Endothelial cell of umbilical vein (primary cell): Measurements from ENCODE around the gene PHAF1. TPM values are rescaled to one million over a fixed set of nuclear protein-coding genes. Genes with fewer than 3 reads are reported as not detected.

ENCODE experiments used
- BruUV-seq: library from RNA; stranded (reverse); fragments of 400-500 nt; replicated peaks from 2 replicates; lab custom pipeline; 2021; lab: Mats Ljungman, UMichigan
- CTCF ChIA-PET: fragments of 300-600, 350-600 bp; sonication (Branson Sonifier 250); formaldehyde crosslinking; loops from one replicate; lab custom pipeline; 2021; ENCODE audit warnings: antibody characterized with exemption, inconsistent platforms; lab: Charles Lee
- POLR2A ChIA-PET: fragments of 300-600, 350-600 bp; sonication (Branson Sonifier 250); formaldehyde crosslinking; loops from one replicate; lab custom pipeline; 2021; ENCODE audit warnings: antibody characterized with exemption, inconsistent platforms; lab: Charles Lee
- DNase-seq: peaks from one replicate; pipeline ENCODE4 v3.0.0-alpha.2; 2011; ENCODE audit warnings: low read depth, low spot score
- FAIRE-seq: peaks from 2 replicates; lab custom pipeline; 2011; peaks lifted over from hg19 to GRCh38; lab: Jason Lieb, UNC
- H2AFZ ChIP-seq: 2 replicates; pipeline ENCODE4 v1.6.0; 2012; ENCODE audit warnings: low read depth, low read length, control low read depth, inconsistent platforms
- H3K27ac ChIP-seq: 2 replicates; pipeline ENCODE4 v1.5.1; 2011; ENCODE audit warnings: low read depth, mild to moderate bottlenecking, control low read depth, low read length, moderate library complexity; ENCODE audit not compliant: insufficient read depth
- H3K27me3 ChIP-seq, 2 experiments: 2 replicates each; pipeline versions ENCODE4 v1.6.0 to v1.6.1; 2011; ENCODE audit warnings: low read length in 2 of 2, mixed read lengths in 1 of 2; ENCODE audit not compliant: control insufficient read depth in 2 of 2, insufficient read depth in 2 of 2
- H3K36me3 ChIP-seq, 2 experiments: 2 replicates in 1 of 2; 3 replicates in 1 of 2; pipeline ENCODE4 v1.5.1; 2011; ENCODE audit warnings: low read length in 2 of 2, mild to moderate bottlenecking in 1 of 2, moderate library complexity in 1 of 2; ENCODE audit not compliant: control insufficient read depth in 2 of 2, insufficient read depth in 2 of 2; ENCODE audit errors: extremely low read depth in 1 of 2
- H3K4me1 ChIP-seq: 3 replicates; pipeline ENCODE4 v1.5.1; 2011; ENCODE audit warnings: mild to moderate bottlenecking, low read length; ENCODE audit not compliant: control insufficient read depth, insufficient read depth; ENCODE audit errors: extremely low read depth
- H3K4me2 ChIP-seq: 2 replicates; pipeline ENCODE4 v1.6.1; 2011; ENCODE audit warnings: low read length, control low read depth, mixed read lengths; ENCODE audit not compliant: insufficient read depth
- H3K4me3 ChIP-seq, 3 experiments: fragments of 200-600 bp in 1 of 3; sonication (generic), shearing (Covaris generic) in 1 of 3; replicated peaks in 1 of 3; 2 replicates each; pipeline ENCODE4 v1.5.1; 2011 to 2016; ENCODE audit warnings: control low read depth in 3 of 3, low read length in 3 of 3, mild to moderate bottlenecking in 2 of 3, inconsistent platforms in 1 of 3, low read depth in 1 of 3, moderate library complexity in 1 of 3; ENCODE audit not compliant: insufficient read depth in 1 of 3
- H3K79me2 ChIP-seq: 2 replicates; pipeline ENCODE4 v1.6.0; 2012; ENCODE audit warnings: low read length, inconsistent platforms; ENCODE audit not compliant: control insufficient read depth, insufficient read depth
- H3K9ac ChIP-seq: replicated peaks from 2 replicates; pipeline ENCODE3; 2011; ENCODE audit warnings: low read length, control low read depth; ENCODE audit not compliant: insufficient read depth; ENCODE audit errors: extremely low read depth
- H3K9me1 ChIP-seq: replicated peaks from 3 replicates; pipeline ENCODE4 v1.6.0; 2011; ENCODE audit warnings: mild to moderate bottlenecking, low read length; ENCODE audit not compliant: control insufficient read depth, insufficient read depth; ENCODE audit errors: extremely low read depth
- H3K9me3 ChIP-seq: replicated peaks from 2 replicates; pipeline ENCODE4 v1.5.1; 2012; ENCODE audit warnings: low read length, inconsistent platforms; ENCODE audit not compliant: control insufficient read depth, insufficient read depth
- H4K20me1 ChIP-seq: replicated peaks from 2 replicates; pipeline ENCODE3; 2011; ENCODE audit warnings: mild to moderate bottlenecking, low read length; ENCODE audit not compliant: control insufficient read depth, insufficient read depth; ENCODE audit errors: extremely low read depth
- CTCF ChIP-seq, 2 donors: IDR thresholded peaks; 1 replicate in 1 of 2; 2 replicates in 1 of 2; pipeline ENCODE4 v1.5.1; 2011; ENCODE audit warnings: low read length in 2 of 2, mild to moderate bottlenecking in 2 of 2, moderate library complexity in 2 of 2, control low read depth in 1 of 2, inconsistent platforms in 1 of 2, low read depth in 1 of 2; ENCODE audit not compliant: insufficient read depth in 1 of 2; ENCODE audit errors: extremely low read depth in 1 of 2
- EZH2 ChIP-seq: IDR thresholded peaks from 2 replicates; pipeline ENCODE4 v1.6.1; 2012; ENCODE audit warnings: borderline replicate concordance, low read depth, mild to moderate bottlenecking, moderate library complexity, low read length, inconsistent platforms; ENCODE audit not compliant: severe bottlenecking
- FOS ChIP-seq: IDR thresholded peaks from 2 replicates; pipeline ENCODE4 v1.6.1; 2011; ENCODE audit warnings: mild to moderate bottlenecking, low read length, moderate library complexity, borderline replicate concordance; ENCODE audit not compliant: insufficient read depth
- GATA2 ChIP-seq: IDR thresholded peaks from 2 replicates; pipeline ENCODE4 v1.7.0; 2011; ENCODE audit warnings: low read depth, mild to moderate bottlenecking, moderate library complexity, mixed read lengths, low read length; ENCODE audit not compliant: insufficient read length, insufficient read depth
- JUN ChIP-seq: IDR thresholded peaks from 2 replicates; pipeline ENCODE4 v1.6.1; 2011; ENCODE audit warnings: borderline replicate concordance, low read depth; ENCODE audit not compliant: insufficient read length, insufficient read depth
- MYC ChIP-seq: IDR thresholded peaks from one replicate; pipeline ENCODE4 v1.6.1; 2011; ENCODE audit warnings: mild to moderate bottlenecking, low read depth, low read length
- POLR2A ChIP-seq: IDR thresholded peaks from 2 replicates; pipeline ENCODE4 v1.6.1; 2012; ENCODE audit warnings: low read depth, mild to moderate bottlenecking, control low read depth, low read length
- POLR2AphosphoS5 ChIP-seq: IDR thresholded peaks from 2 replicates; pipeline ENCODE4 v1.6.1; 2012; ENCODE audit warnings: low read depth, mild to moderate bottlenecking, control low read depth, low read length, moderate library complexity; ENCODE audit not compliant: insufficient read depth
- dilution Hi-C: fragments of 300-500 bp; cut with MboI; formaldehyde crosslinking; loops from one replicate; pipeline ENCODE4 v1.15.0; 2019; ENCODE audit warnings: low sequenced_read_pairs; ENCODE audit not compliant: extremely low pct_ligation_motif_present
- intact Hi-C: fragments of 100-400 bp; cut with micrococcal nuclease; formaldehyde crosslinking; loops from one replicate; pipeline ENCODE4 v1.10.0; 2022
- polyA plus RNA-seq, 4 experiments: library from polyadenylated mRNA; depleted of rRNA in 3 of 4; stranded (reverse) in 3 of 4; unstranded in 1 of 4; fragments of >200 nt; gene quantifications; 2 replicates each; pipeline versions ENCODE4 v1.2.1 to v1.2.3, GENCODE V29; 2011 to 2012; ENCODE audit warnings: missing spikeins in 1 of 4
- total RNA-seq: library from RNA; stranded (reverse); gene quantifications from 2 replicates; pipeline ENCODE4 v1.2.3, GENCODE V29; 2021
- TF ChIP-seq, protein P1 (sequence below): IDR thresholded peaks from 2 replicates; pipeline ENCODE4 v1.6.1; 2011; ENCODE audit not compliant: insufficient read depth, insufficient read length

The PHAF1 gene
- total and polyA plus RNA-seq, 2 donors (not counting 3 experiments of a cell fraction or from before 2014, with no cell fraction given), result 18.5 to 21.9 TPM

DNA sequence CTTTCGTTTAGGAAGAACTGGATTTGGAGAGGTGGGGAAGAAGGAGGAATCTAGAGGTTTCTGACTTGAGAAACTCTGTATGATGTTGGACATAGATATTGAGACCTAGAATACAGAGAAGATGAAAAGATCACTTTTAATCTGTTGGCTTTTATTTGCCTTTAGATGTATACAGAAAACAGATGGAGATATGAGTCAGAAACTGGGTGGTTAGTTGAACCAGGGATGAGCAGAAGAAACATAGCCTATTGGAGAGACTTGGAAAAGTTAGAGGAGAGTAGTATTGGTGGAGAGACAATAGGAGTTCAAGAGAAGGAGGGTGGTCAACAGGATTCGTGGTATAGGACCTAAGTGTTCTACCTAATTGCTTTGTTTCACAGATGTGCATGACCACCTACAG, 5.1 kb downstream of the PHAF1 start:
- ChIA-PET POLR2A (no interaction called here), CTCF (interaction anchor here (1.1 to 4.1 kb wide), 6 partner anchors 12 to 97 kb away, joined by 3 to 20 read pairs (median 6); no protein-coding TSS in a partner anchor)
- H3K4me3 ChIP-seq, result no peak overlapping the region
- H3K36me3 ChIP-seq, result no peaks in the 10 kb centered on the region
- H3K4me1 ChIP-seq, result peaks cover 4% of the 10 kb centered on the region
- H3K27ac ChIP-seq, result no peak overlapping the region
- DNase-seq (no peak), FAIRE-seq (no peak)
- H3K9me1 ChIP-seq, result no peaks in the 10 kb centered on the region
- H2AFZ ChIP-seq, result no peak overlapping the region
- dilution Hi-C loops (no loop called here), intact Hi-C loops (no loop called here)
- BruUV-seq, result no TSS peak
- no peaks in the 10 kb centered on the region for H4K20me1 ChIP-seq
- H3K4me2 ChIP-seq, result no peak overlapping the region
- H3K27me3 ChIP-seq, result no peaks in the 10 kb centered on the region
- TF ChIP-seq, protein P1, sequence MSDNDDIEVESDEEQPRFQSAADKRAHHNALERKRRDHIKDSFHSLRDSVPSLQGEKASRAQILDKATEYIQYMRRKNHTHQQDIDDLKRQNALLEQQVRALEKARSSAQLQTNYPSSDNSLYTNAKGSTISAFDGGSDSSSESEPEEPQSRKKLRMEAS, result no peak
- TF ChIP-seq MYC, result no peak
- no peak for TF ChIP-seq GATA2
- no peak for TF ChIP-seq EZH2
- TF ChIP-seq POLR2A, result no peak
- no peak for TF ChIP-seq CTCF (IDR thresholded peaks at IDR 0.05; ENCODE audit: extremely low read depth in 1 of 2, insufficient read depth in 1 of 2, low read depth in 1 of 2, low read length in 2 of 2)
- no peak for TF ChIP-seq FOS
- TF ChIP-seq POLR2AphosphoS5, result no peak
- no peak for TF ChIP-seq JUN
- peaks cover 40% of the 10 kb centered on the region for H3K79me2 ChIP-seq
- no peaks in the 10 kb centered on the region for H3K9me3 ChIP-seq
- no peak overlapping the region for H3K9ac ChIP-seq
